Measurements from ENCODE around the gene KIF2C. TPM values are rescaled to one million over a fixed set of nuclear protein-coding genes. Genes with fewer than 3 reads are reported as not detected.

The KIF2C gene
- total RNA-seq, 2 donors from 2014 or later = 0.42 TPM; not detected in 1

DNA sequence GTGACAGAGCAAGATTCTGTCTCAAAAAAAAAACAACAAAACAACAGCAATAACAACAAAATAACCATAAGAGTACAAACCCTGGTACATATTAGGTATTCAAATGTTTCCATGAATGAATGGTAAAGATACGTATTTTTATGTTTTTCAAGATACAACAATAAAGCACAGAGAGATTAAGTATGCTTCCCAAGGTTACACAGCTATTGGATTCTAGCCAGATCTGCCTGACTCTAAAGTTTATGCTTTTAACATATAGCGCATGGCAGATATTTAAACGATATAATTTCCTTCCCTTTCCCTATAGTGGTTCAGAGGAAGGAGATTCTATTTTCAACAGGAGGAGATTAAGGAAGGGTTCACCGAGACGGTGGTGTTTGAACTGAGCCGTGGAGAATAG lies 34.2 kb upstream of the KIF2C start:
- TF ChIP-seq, protein P1, sequence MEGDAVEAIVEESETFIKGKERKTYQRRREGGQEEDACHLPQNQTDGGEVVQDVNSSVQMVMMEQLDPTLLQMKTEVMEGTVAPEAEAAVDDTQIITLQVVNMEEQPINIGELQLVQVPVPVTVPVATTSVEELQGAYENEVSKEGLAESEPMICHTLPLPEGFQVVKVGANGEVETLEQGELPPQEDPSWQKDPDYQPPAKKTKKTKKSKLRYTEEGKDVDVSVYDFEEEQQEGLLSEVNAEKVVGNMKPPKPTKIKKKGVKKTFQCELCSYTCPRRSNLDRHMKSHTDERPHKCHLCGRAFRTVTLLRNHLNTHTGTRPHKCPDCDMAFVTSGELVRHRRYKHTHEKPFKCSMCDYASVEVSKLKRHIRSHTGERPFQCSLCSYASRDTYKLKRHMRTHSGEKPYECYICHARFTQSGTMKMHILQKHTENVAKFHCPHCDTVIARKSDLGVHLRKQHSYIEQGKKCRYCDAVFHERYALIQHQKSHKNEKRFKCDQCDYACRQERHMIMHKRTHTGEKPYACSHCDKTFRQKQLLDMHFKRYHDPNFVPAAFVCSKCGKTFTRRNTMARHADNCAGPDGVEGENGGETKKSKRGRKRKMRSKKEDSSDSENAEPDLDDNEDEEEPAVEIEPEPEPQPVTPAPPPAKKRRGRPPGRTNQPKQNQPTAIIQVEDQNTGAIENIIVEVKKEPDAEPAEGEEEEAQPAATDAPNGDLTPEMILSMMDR (IDR thresholded peaks at IDR 0.05) = no peak
- H3K9me3 ChIP-seq = no peaks in the 10 kb centered on the region
- no peak overlapping the region for H3K27ac ChIP-seq
- no peaks in the 10 kb centered on the region for H3K27me3 ChIP-seq (replicated peaks; ENCODE audit: insufficient read depth)
- H3K4me1 ChIP-seq (ENCODE audit: control insufficient read depth in 1 of 2, low read depth in 2 of 2) = peaks cover 0 to 12% of the 10 kb centered on the region in 2 donors
- H3K36me3 ChIP-seq = no peaks in the 10 kb centered on the region
- ATAC-seq (ENCODE audit: insufficient number of reproducible peaks, low FRiP score, low read depth) (no peak), DNase-seq (ENCODE audit: low spot score) (no peak)
- H3K4me3 ChIP-seq = no peak overlapping the region

DNA sequence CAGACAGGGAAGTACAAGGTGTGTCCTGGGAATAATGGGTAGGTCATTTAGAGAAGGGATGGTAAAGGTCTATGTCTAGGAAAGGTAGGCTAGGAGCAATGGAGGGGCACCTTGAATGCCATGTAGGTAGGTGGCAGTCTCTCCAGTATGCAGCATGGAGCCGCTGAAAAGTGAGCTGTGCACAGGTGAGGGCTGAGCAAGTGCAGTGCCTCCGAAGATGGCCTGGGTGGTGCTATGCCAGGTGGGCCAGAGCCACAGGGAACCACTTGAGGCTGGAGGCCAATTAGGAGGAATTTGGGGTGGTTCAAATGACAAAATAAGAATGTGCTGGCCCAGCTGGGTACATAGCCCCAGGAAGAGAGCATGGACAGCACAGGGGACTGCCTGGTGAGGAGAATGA lies 33.7 kb upstream of the KIF2C start:
- no peak for DNase-seq (ENCODE audit: low spot score)
- H3K9me3 ChIP-seq = no peaks in the 10 kb centered on the region
- H3K27ac ChIP-seq = no peak overlapping the region
- TF ChIP-seq, protein P1 (IDR thresholded peaks at IDR 0.05) = no peak
- peaks cover 0 to 12% of the 10 kb centered on the region in 2 donors for H3K4me1 ChIP-seq (ENCODE audit: control insufficient read depth in 1 of 2, low read depth in 2 of 2)
- H3K36me3 ChIP-seq = no peaks in the 10 kb centered on the region
- H3K4me3 ChIP-seq = no peak overlapping the region
- ATAC-seq (ENCODE audit: insufficient number of reproducible peaks, low FRiP score, low read depth) = no peak
- H3K27me3 ChIP-seq (replicated peaks; ENCODE audit: insufficient read depth) = no peaks in the 10 kb centered on the region

DNA sequence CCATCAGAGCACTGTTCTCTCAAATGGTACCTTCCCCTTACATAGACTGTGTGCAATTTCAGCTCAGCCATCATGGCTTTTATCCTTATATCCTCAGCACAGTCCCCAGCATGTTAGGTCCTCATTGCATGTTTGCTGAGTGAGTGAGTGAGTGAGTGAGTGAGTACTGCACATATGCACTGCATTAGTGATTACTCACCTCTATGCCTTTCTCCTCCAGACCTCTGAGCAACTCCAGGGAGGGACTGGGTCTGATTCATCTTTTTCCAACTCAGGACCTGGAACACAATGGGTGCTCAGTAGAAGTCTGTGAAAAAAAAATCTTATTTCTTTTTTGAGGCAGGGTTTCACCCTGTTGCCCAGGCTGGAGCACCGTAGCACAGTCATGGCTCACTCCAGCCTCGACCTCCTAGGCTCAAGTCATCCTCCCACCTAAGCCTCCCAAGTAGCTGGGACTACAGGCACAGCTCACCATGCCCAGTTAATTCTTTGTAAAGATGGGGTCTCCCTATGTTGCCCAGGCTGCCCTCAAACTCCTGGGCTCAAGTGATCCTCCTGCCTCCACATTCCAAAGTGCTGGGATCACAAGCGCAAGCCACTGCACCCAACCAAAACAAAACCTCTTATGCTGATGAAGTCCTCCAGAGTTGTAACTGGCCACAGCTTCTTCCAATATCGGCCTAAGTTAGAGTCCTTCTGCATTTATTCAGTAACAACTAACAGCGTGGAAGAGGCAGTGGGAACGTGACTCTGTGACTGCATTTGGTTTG lies 32.3 kb upstream of the KIF2C start:
- H3K27me3 ChIP-seq (replicated peaks; ENCODE audit: insufficient read depth) = no peaks in the 10 kb centered on the region
- ATAC-seq (ENCODE audit: insufficient number of reproducible peaks, low FRiP score, low read depth) = no peak
- H3K36me3 ChIP-seq = no peaks in the 10 kb centered on the region
- DNase-seq (ENCODE audit: low spot score) = no peak
- no peak overlapping the region for H3K4me3 ChIP-seq
- TF ChIP-seq, protein P1 (IDR thresholded peaks at IDR 0.05) = no peak
- peak overlapping the region in 1 of 2 donors; percentile 19 for H3K27ac ChIP-seq
- H3K9me3 ChIP-seq = no peaks in the 10 kb centered on the region
- peaks cover 0 to 12% of the 10 kb centered on the region in 2 donors for H3K4me1 ChIP-seq (ENCODE audit: control insufficient read depth in 1 of 2, low read depth in 2 of 2)

DNA sequence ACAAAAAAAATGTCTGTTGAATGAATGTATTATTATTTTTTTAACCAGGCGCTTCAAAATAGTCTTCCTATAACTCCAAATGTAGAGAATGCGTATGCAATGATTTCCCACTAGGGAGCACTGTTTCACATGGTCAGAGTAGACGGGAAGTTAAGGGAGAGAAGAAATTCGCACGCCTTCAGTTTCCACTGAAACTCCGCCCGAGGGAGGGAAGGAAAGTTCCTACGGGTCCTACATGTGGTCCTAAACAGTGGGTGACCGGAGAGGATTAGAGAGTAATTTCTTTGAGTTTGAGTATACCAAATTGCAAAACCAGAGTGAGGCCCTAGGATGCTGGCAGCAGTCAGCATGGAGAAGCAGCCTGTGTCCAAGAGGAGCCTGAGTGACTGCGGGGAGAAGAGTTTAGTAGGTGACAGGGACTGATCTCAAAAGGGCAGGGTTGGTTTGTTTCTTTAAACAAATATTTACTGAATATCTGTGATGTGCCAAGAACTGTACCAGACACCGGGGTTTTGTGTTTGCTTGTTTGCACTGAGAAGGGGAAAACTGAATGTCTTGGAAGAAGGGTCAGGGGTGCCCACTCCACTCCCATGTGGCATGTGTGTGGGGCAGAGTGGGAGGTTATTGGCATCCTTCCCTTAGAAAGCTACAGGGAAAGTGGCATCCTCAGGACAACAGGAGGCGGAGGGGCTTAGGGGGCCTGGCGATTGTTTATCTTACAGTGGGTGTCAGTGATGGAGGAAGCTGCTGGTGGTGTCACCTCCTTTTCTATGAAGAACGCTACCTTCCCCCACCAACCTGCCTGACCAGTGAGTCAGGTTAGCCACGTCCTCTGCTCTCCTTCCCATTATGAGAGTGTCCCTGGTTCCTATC lies 31.4 kb upstream of the KIF2C start:
- H3K4me3 ChIP-seq = peak overlapping the region; percentile 46
- no peaks in the 10 kb centered on the region for H3K27me3 ChIP-seq (replicated peaks; ENCODE audit: insufficient read depth)
- DNase-seq (ENCODE audit: low spot score) = no peak
- TF ChIP-seq, protein P1 (IDR thresholded peaks at IDR 0.05) = peak; percentile 50
- peak overlapping the region in 1 of 2 donors; percentile 19 for H3K27ac ChIP-seq
- peaks cover 0 to 12% of the 10 kb centered on the region in 2 donors for H3K4me1 ChIP-seq (ENCODE audit: control insufficient read depth in 1 of 2, low read depth in 2 of 2)
- ATAC-seq (ENCODE audit: insufficient number of reproducible peaks, low FRiP score, low read depth) = peak; percentile 68
- no peaks in the 10 kb centered on the region for H3K36me3 ChIP-seq
- no peaks in the 10 kb centered on the region for H3K9me3 ChIP-seq

DNA sequence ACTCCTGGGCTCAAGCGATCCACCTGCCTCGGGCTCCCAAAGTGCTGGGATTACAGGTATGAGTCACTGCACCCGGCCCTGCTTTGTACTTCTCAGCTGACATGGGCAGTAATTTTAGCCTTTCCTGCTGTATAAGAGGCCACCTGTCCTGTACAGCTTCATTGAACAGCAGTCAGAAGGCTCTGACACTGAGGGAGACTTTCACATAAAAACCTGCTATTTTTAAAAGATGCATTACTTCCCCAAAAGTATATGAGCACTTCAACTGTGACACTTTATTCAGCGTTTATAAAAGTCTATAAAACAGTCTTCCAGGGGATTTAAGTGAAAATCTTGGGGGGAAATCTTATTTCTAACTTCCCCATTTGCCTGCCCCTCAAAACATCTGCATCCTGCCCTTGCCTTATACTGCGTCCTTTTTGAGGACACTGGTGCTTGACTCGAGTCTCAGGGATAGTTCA lies 26.3 kb upstream of the KIF2C start:
- Histone ChIP-seq H3K4me3 (no peak overlapping the region), H3K36me3 (no peaks in the 10 kb centered on the region), H3K4me1 (ENCODE audit: control insufficient read depth in 1 of 2, low read depth in 2 of 2) (peaks cover 0 to under 1% of the 10 kb centered on the region in 2 donors), H3K27ac (no peak overlapping the region), H3K27me3 (replicated peaks; ENCODE audit: insufficient read depth) (no peaks in the 10 kb centered on the region), H3K9me3 (no peaks in the 10 kb centered on the region)
- DNase-seq (ENCODE audit: low spot score) (no peak), ATAC-seq (ENCODE audit: insufficient number of reproducible peaks, low FRiP score, low read depth) (no peak)
- TF ChIP-seq, protein P1 (IDR thresholded peaks at IDR 0.05) = no peak
